ENCODE data around the gene NDRG4. TPM values are rescaled to one million over a fixed set of nuclear protein-coding genes. Genes with fewer than 3 reads are reported as not detected.

The NDRG4 gene
- total RNA-seq, 1 donor from 2014 or later = 337 TPM

GRCh38 chr16:58464047-58464915 is 35.7 kb upstream of the NDRG4 start:
- intact Hi-C loops (cut with DNase I) = loop anchor here (5.0 kb wide), 1 partner anchor 47 kb away; no protein-coding TSS in a partner anchor
- peak; percentile 48 for ATAC-seq
- DNase-seq (ENCODE audit: missing footprints) = no peak

GRCh38 chr16:58464916-58465731 is 34.8 kb upstream of the NDRG4 start:
- peak; percentile 15 for ATAC-seq
- no peak for DNase-seq (ENCODE audit: missing footprints)
- intact Hi-C loops (cut with DNase I) = loop anchor here (5.0 kb wide), 1 partner anchor 48 kb away; no protein-coding TSS in a partner anchor

- DNase-seq (ENCODE audit: missing footprints) = no peak
- no peak for ATAC-seq
- intact Hi-C loops (cut with DNase I) = no loop called here
These were observed 34.1 kb upstream of the NDRG4 start for GRCh38 chr16:58465817-58466216.

DNA sequence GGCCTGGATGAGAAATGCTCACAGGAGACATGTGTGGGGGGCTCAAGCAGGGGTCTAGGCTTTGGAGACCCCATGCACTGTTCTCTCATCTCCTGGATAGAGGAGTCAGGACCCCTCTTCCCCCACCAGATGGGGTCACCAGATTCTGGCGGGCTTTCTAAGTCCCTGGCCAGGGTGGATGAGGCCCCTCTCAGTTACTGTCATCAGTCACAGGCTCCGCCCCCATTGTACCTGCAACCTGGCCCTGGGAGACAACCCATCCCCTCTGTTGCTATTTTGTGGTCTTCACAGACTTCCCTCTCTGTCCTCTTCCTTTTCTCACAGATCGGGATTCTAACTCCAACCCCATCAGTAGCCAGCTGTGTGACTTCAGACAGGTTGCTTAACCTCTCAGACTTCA is 33.5 kb upstream of the NDRG4 start:
- intact Hi-C loops (cut with DNase I) = no loop called here
- no peak for ATAC-seq
- DNase-seq (ENCODE audit: missing footprints) = no peak

DNA sequence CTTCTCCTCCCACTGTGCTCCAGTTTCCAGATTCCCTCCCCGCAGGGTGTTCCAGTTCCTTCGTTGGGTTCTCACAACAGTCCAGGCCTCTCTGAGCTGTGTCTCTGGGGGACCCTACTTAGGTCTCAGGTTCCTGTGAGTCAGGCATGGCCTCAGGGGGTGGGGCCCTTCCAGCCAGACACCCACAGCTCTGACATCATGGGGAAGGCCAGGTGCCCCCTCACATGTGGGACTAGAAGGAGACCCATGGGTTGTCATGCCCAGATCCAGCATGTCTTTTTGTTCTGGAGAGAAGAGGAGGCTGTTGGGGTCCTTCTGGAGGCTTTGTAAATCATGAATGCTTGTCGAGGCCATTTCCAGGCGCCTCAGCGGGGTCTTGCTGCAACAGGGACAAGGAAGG is 32.0 kb upstream of the NDRG4 start:
- intact Hi-C loops (cut with DNase I) = no loop called here
- ATAC-seq (no peak), DNase-seq (ENCODE audit: missing footprints) (no peak)

GRCh38 chr16:58471209-58471975 is 28.6 kb upstream of the NDRG4 start:
- DNase-seq (ENCODE audit: missing footprints) (no peak), ATAC-seq (peak; percentile 56)
- intact Hi-C loops (cut with DNase I) = no loop called here

DNA sequence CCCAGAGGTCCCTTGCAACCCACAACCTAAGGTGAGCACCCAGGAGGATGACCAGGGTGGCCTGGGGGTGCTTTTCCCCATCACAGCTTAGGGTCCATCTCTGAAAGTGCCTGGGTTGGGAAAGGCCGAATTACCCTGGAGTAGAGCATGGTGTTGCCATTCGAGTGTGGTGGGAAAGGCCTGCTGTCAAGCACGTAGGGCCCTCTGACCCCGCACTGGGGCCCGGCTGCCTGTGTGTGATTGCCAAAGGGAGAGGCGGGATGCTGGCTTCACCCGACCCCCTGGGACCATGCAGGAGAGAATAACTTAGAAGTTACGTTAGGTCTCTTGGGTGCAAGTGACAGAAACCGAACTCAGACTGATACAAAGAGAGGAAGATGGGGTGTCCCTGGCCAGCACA is 27.7 kb upstream of the NDRG4 start:
- ATAC-seq (no peak), DNase-seq (ENCODE audit: missing footprints) (no peak)
- intact Hi-C loops (cut with DNase I) = no loop called here

- intact Hi-C loops (cut with DNase I) = no loop called here
- no peak for ATAC-seq
- DNase-seq (ENCODE audit: missing footprints) = no peak
These were observed 27.1 kb upstream of the NDRG4 start for GRCh38 chr16:58472827-58473226.

- intact Hi-C loops (cut with DNase I) = no loop called here
- DNase-seq (ENCODE audit: missing footprints) (no peak), ATAC-seq (no peak)
These were observed 25.6 kb upstream of the NDRG4 start for GRCh38 chr16:58474296-58474695.

DNA sequence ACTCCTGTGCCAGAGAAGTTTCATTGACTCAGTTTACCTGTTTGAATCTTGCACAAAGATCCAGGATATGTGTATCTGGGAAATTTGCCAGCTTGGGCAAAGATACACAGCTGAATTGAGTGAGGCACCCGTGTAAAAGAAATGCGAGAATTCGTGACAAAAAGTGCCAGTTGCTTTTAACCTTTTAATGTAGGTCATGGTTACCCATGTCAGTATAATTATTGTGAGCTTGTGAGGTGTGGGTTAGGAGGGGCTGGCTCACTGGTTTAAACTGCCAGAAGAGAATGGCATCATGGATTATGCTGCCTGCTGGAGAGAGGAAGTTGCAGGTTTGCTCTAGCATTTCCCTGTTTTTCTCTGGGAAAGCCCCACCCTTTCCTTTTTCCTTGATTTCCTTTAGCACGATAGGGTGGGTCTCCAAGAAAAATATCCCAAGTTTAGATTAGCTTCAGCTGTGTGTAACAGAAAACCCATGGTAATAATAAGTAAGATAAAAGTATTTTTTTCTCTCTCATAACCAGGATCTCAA is 24.8 kb upstream of the NDRG4 start:
- DNase-seq (ENCODE audit: missing footprints) (no peak), ATAC-seq (no peak)
- intact Hi-C loops (cut with DNase I) = no loop called here

GRCh38 chr16:58476791-58477190 is 23.2 kb upstream of the NDRG4 start:
- intact Hi-C loops (cut with DNase I) = no loop called here
- ATAC-seq (no peak), DNase-seq (ENCODE audit: missing footprints) (no peak)

DNA sequence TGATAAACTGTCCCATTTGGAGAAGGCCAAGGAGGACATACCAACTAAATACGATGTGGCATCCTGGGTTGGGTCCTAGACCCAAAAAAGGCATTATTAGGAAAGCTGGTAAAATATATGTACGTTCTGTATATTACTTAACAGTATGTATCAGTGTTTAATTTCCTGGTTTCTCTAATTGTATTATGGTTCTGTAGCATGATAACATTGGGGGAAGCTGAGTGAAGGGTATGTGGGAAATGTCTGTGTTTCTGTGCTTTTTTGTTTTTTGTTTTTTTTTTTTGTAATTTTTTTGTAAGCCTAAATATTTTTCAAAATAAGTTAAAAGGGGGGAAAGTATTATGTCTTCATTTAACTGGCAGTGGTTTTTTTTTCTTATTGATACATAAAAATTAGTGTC is 21.5 kb upstream of the NDRG4 start:
- intact Hi-C loops (cut with DNase I) = no loop called here
- no peak for ATAC-seq
- DNase-seq (ENCODE audit: missing footprints) = no peak

DNA sequence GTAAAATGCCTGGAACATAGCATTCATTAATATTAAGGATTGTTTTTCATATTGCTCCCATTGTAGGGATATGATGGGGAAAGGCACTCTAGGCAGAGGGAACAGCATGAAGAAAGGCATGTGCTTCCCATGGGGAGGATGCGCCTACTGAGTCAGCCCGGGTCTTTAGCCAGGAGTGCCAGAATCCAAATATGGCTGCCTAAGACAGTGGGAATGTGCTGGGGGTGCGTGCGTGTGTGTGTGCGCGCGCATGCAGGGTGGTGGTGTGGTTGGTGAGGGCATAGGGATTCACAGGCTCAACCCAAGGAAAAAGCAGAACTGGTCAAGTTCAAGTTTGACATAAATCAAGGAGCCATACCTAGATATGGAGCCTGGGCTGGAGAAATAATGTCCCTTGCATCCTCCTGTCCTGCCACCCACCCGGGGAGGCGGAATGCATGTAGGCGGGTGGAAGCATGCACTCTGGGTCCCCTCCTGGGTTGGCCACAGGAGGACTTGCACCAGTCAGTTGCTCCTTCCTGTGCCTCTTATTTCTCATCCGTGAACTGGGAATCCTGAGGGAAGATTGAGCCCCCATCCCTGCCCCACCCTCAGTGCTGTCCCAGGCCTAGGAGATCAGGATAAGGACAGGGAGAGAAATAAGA is 18.6 kb upstream of the NDRG4 start:
- DNase-seq (ENCODE audit: missing footprints) (no peak), ATAC-seq (no peak)
- intact Hi-C loops (cut with DNase I) = no loop called here

GRCh38 chr16:58481931-58482330 is 18.0 kb upstream of the NDRG4 start:
- no peak for DNase-seq (ENCODE audit: missing footprints)
- intact Hi-C loops (cut with DNase I) = no loop called here
- no peak for ATAC-seq

GRCh38 chr16:58485184-58485887 is 14.6 kb upstream of the NDRG4 start:
- intact Hi-C loops (cut with DNase I) = loop anchor here (5.0 kb wide), 2 partner anchors 68 to 93 kb away; partner anchors contain the start of gene GINS3
- ATAC-seq (peak; percentile 56), DNase-seq (ENCODE audit: missing footprints) (no peak)

GRCh38 chr16:58487566-58488351 is 12.2 kb upstream of the NDRG4 start:
- ATAC-seq (peak; percentile 74), DNase-seq (ENCODE audit: missing footprints) (peak; percentile 92)
- intact Hi-C loops (cut with DNase I) = loop anchor here (1.0 to 5.0 kb wide), 3 partner anchors 70 to 151 kb away; partner anchors contain the start of gene GINS3

DNA sequence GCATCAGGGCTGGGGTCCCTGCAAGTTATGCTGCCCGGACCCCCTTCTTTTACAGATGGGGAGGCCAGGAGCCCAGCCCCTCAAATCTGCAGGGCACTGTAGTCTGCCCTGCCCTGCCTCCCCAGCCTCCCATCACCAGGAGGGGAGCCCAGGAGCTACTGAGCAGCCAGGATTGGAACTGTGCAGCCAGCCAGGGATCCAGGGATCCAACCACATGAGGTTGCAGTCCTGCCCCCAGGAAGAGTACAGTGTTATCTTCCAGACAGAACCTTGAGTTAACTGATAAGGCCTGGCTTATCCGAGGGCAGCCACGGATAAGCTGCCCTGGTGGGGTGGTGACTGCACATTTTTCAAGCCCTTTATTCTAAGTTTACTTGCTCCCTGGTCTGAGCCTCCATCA is 11.4 kb upstream of the NDRG4 start:
- no peak for ATAC-seq
- intact Hi-C loops (cut with DNase I) = loop anchor here (5.0 kb wide), 2 partner anchors 71 to 96 kb away; partner anchors contain the start of gene GINS3
- no peak for DNase-seq (ENCODE audit: missing footprints)

Measured in Right ventricle myocardium inferior (tissue), 1 donor.